HL-60 (cell line): ENCODE measurements around the gene PLEKHG2.
A peak's percentile ranks its signal among the peaks of the same experiment; 100 is the strongest.

ENCODE experiments used
- DNase-seq, 2 experiments: peaks; one replicate each; pipeline ENCODE4 v3.0.0-alpha.2; 2010 to 2020; ENCODE audit warnings: low read depth in 1 of 2, low spot score in 1 of 2
- H3K27ac ChIP-seq: fragments of 250-450 bp; sonication (Bioruptor Pico); replicated peaks from 2 replicates; pipeline ENCODE4 v1.5.1; 2020; ENCODE audit warnings: mild to moderate bottlenecking, moderate library complexity
- H3K27me3 ChIP-seq: fragments of 250-450 bp; sonication (Bioruptor Pico); 2 replicates; pipeline ENCODE4 v1.5.1; 2021; ENCODE audit warnings: mild to moderate bottlenecking, moderate library complexity; ENCODE audit not compliant: insufficient read depth, poor library complexity, severe bottlenecking
- H3K4me3 ChIP-seq: replicated peaks from 2 replicates; pipeline ENCODE4 v1.5.1; 2011; ENCODE audit warnings: mild to moderate bottlenecking, control low read depth, low read length; ENCODE audit not compliant: insufficient read depth
- CTCF ChIP-seq: IDR thresholded peaks from one replicate; pipeline ENCODE4 v1.5.1; 2011; ENCODE audit warnings: low read length, control low read depth, inconsistent platforms; ENCODE audit not compliant: insufficient read depth
- GABPA ChIP-seq: IDR thresholded peaks from 2 replicates; pipeline ENCODE4 v1.6.1; 2012; ENCODE audit warnings: low read depth
- POLR2AphosphoS5 ChIP-seq: IDR thresholded peaks from 2 replicates; pipeline ENCODE4 v1.6.1; 2012; ENCODE audit warnings: low read depth
- REST ChIP-seq: IDR thresholded peaks from 2 replicates; pipeline ENCODE4 v1.6.1; 2012; ENCODE audit warnings: low read depth; ENCODE audit not compliant: insufficient replicate concordance
- SPI1 ChIP-seq: IDR thresholded peaks from 2 replicates; pipeline ENCODE4 v1.6.1; 2012; ENCODE audit warnings: low read depth, mild to moderate bottlenecking, borderline replicate concordance

PLEKHG2 gene

GRCh38 chr19:39405958-39406655 is 6.4 kb upstream of the PLEKHG2 start:
- H3K4me3 ChIP-seq, result peak overlapping the region; percentile 91
- TF ChIP-seq REST, result no peak
- no peak for TF ChIP-seq SPI1
- no peak for TF ChIP-seq GABPA
- TF ChIP-seq POLR2AphosphoS5, result no peak
- no peak for TF ChIP-seq CTCF
- peak overlapping the region; percentile 87 for H3K27ac ChIP-seq
- peak in 1 of 2 experiments; percentile 74 for DNase-seq
- no peaks in the 10 kb centered on the region for H3K27me3 ChIP-seq

- no peaks in the 10 kb centered on the region for H3K27me3 ChIP-seq
- DNase-seq, result peak; percentile 80 to 92
- peak within 1 kb of the TSS; percentile 87 for H3K27ac ChIP-seq
- H3K4me3 ChIP-seq, result peak within 1 kb of the TSS; percentile 91
- TF ChIP-seq POLR2AphosphoS5, result peak; percentile 95; the same call in 1 of the 2 replicates
- no peak for TF ChIP-seq CTCF
- TF ChIP-seq REST, result no peak
- no peak for TF ChIP-seq GABPA
- peak; percentile 31; the same call in 1 of the 2 replicates for TF ChIP-seq SPI1
Observed at GRCh38 chr19:39406656-39407409, 5.6 kb upstream of the PLEKHG2 start, which contains the start of gene ZFP36. TSS of gene ZFP36 (plus strand) at chr19:39406847. CDS start at chr19:39406905, 58 bp downstream.

GRCh38 chr19:39407410-39407659 is 5.1 kb upstream of the PLEKHG2 start:
- H3K27ac ChIP-seq, result peak overlapping the region; percentile 87
- TF ChIP-seq REST, result no peak
- TF ChIP-seq POLR2AphosphoS5, result no peak
- TF ChIP-seq SPI1, result no peak
- 0 out of 2 replicates have a peak, but pooled peaks have one; percentile 35 for TF ChIP-seq GABPA

More at GRCh38 chr19:39407410-39407659, 5.1 kb upstream of the PLEKHG2 start:
- H3K4me3 ChIP-seq, result peak overlapping the region; percentile 91
- H3K27me3 ChIP-seq, result no peaks in the 10 kb centered on the region
- DNase-seq, result no peak
